Gastrocnemius medialis (tissue), 4 donors: ENCODE data around the gene MED14. TPM values are rescaled to one million over a fixed set of nuclear protein-coding genes. Genes with fewer than 3 reads are reported as not detected.

Source experiments
- ATAC-seq, 2 donors: fragments of 150-250 bp; one replicate each; pipeline ENCODE4 v1.9.1; 2016
- DNase-seq, 2 donors: peaks; one replicate each; pipeline ENCODE4 v3.0.0-alpha.2; 2019
- H3K27ac ChIP-seq, 4 donors: fragments of 200-600 bp; sonication (generic); 1 replicate in 1 of 4; 2 replicates in 3 of 4; pipeline ENCODE4 v1.5.1; 2016 to 2018; ENCODE audit warnings: mild to moderate bottlenecking in 2 of 4, moderate library complexity in 1 of 4
- H3K27me3 ChIP-seq, 3 donors: fragments of 200-600 bp; sonication (generic) in 2 of 3; 1 replicate in 1 of 3; 2 replicates in 2 of 3; pipeline versions ENCODE4 v1.5.1 to v1.6.0; 2016 to 2019; ENCODE audit warnings: mild to moderate bottlenecking in 1 of 3, moderate library complexity in 1 of 3
- H3K36me3 ChIP-seq, 2 donors: fragments of 200-600 bp; sonication (generic) in 1 of 2; one replicate each; pipeline ENCODE4 v1.5.1; 2017 to 2018
- H3K4me1 ChIP-seq, 2 donors: fragments of 200-600 bp; sonication (generic) in 1 of 2; one replicate each; pipeline ENCODE4 v1.5.1; 2016 to 2017; ENCODE audit warnings: mild to moderate bottlenecking in 2 of 2
- H3K4me3 ChIP-seq, 4 donors: fragments of 200-600 bp; sonication (generic) in 3 of 4; 1 replicate in 1 of 4; 2 replicates in 3 of 4; pipeline ENCODE4 v1.5.1; 2016 to 2019; ENCODE audit warnings: mild to moderate bottlenecking in 2 of 4
- H3K9me3 ChIP-seq, 3 donors: fragments of 200-600 bp; sonication (generic) in 2 of 3; 1 replicate in 1 of 3; 2 replicates in 2 of 3; pipeline ENCODE4 v1.5.1; 2016 to 2019
- CTCF ChIP-seq, 5 experiments: fragments of 450-650 bp in 3 of 5; fragments of 200-600 bp in 2 of 5; sonication (generic) in 2 of 5; IDR thresholded peaks in 4 of 5; conservative IDR thresholded peaks in 1 of 5; 1 replicate in 4 of 5; 2 replicates in 1 of 5; pipeline ENCODE4 v1.5.1; 2016 to 2019; ENCODE audit warnings: antibody characterized with exemption in 5 of 5, mild to moderate bottlenecking in 3 of 5, moderate library complexity in 3 of 5
- POLR2A ChIP-seq, 2 donors: fragments of 450-650 bp; IDR thresholded peaks; one replicate each; pipeline ENCODE4 v1.6.1; 2017; ENCODE audit warnings: antibody characterized with exemption in 2 of 2, mild to moderate bottlenecking in 2 of 2, moderate library complexity in 2 of 2
- in situ Hi-C, 4 donors: fragments of 200-750 bp; cut with MboI; loops; one replicate each; pipeline versions ENCODE4 v1.15.0 to v1.8.0; 2017; ENCODE audit warnings: low sequenced_read_pairs in 4 of 4
- intact Hi-C: fragments of 100-400 bp; cut with DNase I; formaldehyde crosslinking; loops from one replicate; pipeline ENCODE4 v1.15.1; 2023; ENCODE audit warnings: low total_unique reads
- total RNA-seq, 4 donors: library from RNA; depleted of rRNA; stranded (reverse); fragments of >200 nt; gene quantifications; one replicate each; pipeline versions ENCODE4 v1.1.0 to v1.2.3, GENCODE V29; 2016

Gene MED14
- total RNA-seq, 4 donors from 2014 or later: 19.8 to 27.0 (median 24.0) TPM

DNA sequence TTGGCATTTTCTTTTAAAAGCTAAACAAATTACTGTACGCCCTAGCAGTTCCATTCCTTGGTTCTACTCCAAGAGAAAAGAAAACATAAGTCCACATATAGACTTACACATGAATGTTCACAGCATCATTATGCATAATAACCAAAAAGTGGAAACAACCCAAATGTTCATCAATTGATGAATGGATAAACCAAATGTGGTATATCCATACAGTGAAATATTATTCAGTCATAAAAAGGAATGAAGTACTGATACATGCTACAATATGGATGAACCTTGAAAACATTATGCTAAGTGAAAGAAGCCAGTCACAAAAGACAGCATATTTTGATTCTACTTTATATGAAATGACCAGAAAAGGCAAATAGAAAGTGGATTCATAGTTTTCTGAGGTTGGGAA lies 36.5 kb downstream of the MED14 start:
- Histone ChIP-seq H3K9me3 (no peaks in the 10 kb centered on the region), H3K27ac (peak overlapping the region in 1 of 4 donors; percentile 16), H3K4me1 (peaks cover 0 to 6% of the 10 kb centered on the region in 2 donors), H3K36me3 (peaks cover 0 to 9% of the 10 kb centered on the region in 2 donors), H3K27me3 (no peaks in the 10 kb centered on the region), H3K4me3 (no peak overlapping the region)
- TF ChIP-seq CTCF (IDR thresholded peaks at IDR 0.05 in 4 of 5, conservative IDR thresholded peaks at IDR 0.05 in 1 of 5) (no peak), POLR2A (IDR thresholded peaks at IDR 0.05) (no peak)
- intact Hi-C loops: no loop called here
- DNase-seq (no peak), ATAC-seq (no peak)
- in situ Hi-C loops: no loop called here

GRCh38 chrX:40694802-40695201 lies 40.5 kb downstream of the MED14 start:
- Histone ChIP-seq H3K4me3 (no peak overlapping the region), H3K27ac (peak overlapping the region in 1 of 4 donors; percentile 18), H3K4me1 (peaks cover 5% of the 10 kb centered on the region in 2 donors), H3K9me3 (no peaks in the 10 kb centered on the region), H3K27me3 (no peaks in the 10 kb centered on the region), H3K36me3 (peaks cover 0 to 19% of the 10 kb centered on the region in 2 donors)
- TF ChIP-seq POLR2A (IDR thresholded peaks at IDR 0.05) (no peak), CTCF (IDR thresholded peaks at IDR 0.05 in 4 of 5, conservative IDR thresholded peaks at IDR 0.05 in 1 of 5) (no peak)
- no peak for ATAC-seq
- intact Hi-C loops (loop anchor here (5.0 kb wide), 1 partner anchor 392 kb away; the partner anchor contains the start of gene USP9X), in situ Hi-C loops (no loop called here)
- no peak for DNase-seq

- TF ChIP-seq POLR2A (IDR thresholded peaks at IDR 0.05) (no peak), CTCF (IDR thresholded peaks at IDR 0.05 in 4 of 5, conservative IDR thresholded peaks at IDR 0.05 in 1 of 5) (no peak)
Measured at GRCh38 chrX:40688929-40689328, 46.4 kb downstream of the MED14 start.

DNA sequence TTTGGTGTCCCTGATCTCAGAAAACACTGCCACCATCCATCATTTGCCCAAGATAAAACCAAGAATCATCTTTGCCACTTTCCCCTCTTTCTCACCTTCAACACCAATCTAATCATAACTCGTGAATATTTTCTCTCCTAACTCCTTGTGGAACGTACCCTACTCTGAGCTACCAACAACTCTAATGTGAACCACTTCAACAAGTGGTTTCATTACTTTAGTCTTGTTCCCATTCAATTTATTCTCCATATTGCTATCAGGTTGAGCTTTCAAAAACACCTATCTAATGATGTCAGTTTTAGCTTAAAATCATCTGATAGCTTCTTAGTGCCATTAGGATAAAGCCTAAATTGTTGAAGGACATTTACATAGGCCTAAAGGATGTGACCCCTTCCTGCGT lies 48.2 kb downstream of the MED14 start:
- H3K9me3 ChIP-seq: no peaks in the 10 kb centered on the region
- ATAC-seq: no peak
- intact Hi-C loops: loop anchor here (5.0 kb wide), 1 partner anchor 50 kb away; the partner anchor contains the start of gene MED14
- no peaks in the 10 kb centered on the region for H3K27me3 ChIP-seq
- H3K4me3 ChIP-seq: no peak overlapping the region
- in situ Hi-C loops: no loop called here
- H3K27ac ChIP-seq: peak overlapping the region; percentile 33 to 89 (median 84)
- no peak for DNase-seq
- H3K36me3 ChIP-seq: peaks cover 0 to 15% of the 10 kb centered on the region in 2 donors
- H3K4me1 ChIP-seq: peaks cover 47 to 49% of the 10 kb centered on the region in 2 donors
- TF ChIP-seq CTCF (IDR thresholded peaks at IDR 0.05 in 4 of 5, conservative IDR thresholded peaks at IDR 0.05 in 1 of 5): no peak
- TF ChIP-seq POLR2A (IDR thresholded peaks at IDR 0.05): no peak

More at GRCh38 chrX:40688929-40689328, 46.4 kb downstream of the MED14 start:
- H3K27ac ChIP-seq: peak overlapping the region; percentile 80 to 89 (median 84)
- H3K4me1 ChIP-seq: peaks cover 47 to 49% of the 10 kb centered on the region in 2 donors
- peaks cover 0 to 10% of the 10 kb centered on the region in 2 donors for H3K36me3 ChIP-seq
- ATAC-seq (peak; percentile 75 to 87), DNase-seq (peak in 1 of 2 donors; percentile 4)
- H3K4me3 ChIP-seq: no peak overlapping the region
- H3K9me3 ChIP-seq: no peaks in the 10 kb centered on the region
- intact Hi-C loops (loop anchor here (5.0 kb wide), 1 partner anchor 48 kb away; the partner anchor contains the start of gene MED14), in situ Hi-C loops (no loop called here)
- H3K27me3 ChIP-seq: no peaks in the 10 kb centered on the region
